HepG2 (cell line): ENCODE measurements around the gene METRN. TPM values are rescaled to one million over a fixed set of nuclear protein-coding genes. Genes with fewer than 3 reads are reported as not detected.

ENCODE experiments used
- ATF3 ChIP-seq: sonication (generic); formaldehyde crosslinking; IDR thresholded peaks from 2 replicates; pipeline ENCODE4 v1.4.0; 2020; ENCODE audit warnings: missing genetic modification reagents
- BORCS8-MEF2B ChIP-seq: sonication (generic); formaldehyde crosslinking; IDR thresholded peaks from 2 replicates; pipeline ENCODE4 v1.8.0; 2022; ENCODE audit warnings: mild to moderate bottlenecking, missing genetic modification reagents
- ELK4 ChIP-seq: sonication (generic); formaldehyde crosslinking; IDR thresholded peaks from 2 replicates; pipeline ENCODE4 v1.9.0; 2021; ENCODE audit warnings: missing genetic modification reagents, borderline replicate concordance
- IRF9 ChIP-seq: sonication (generic); formaldehyde crosslinking; IDR thresholded peaks from 2 replicates; pipeline ENCODE4 v1.8.0; 2022; ENCODE audit warnings: missing genetic modification reagents, mild to moderate bottlenecking, borderline replicate concordance
- KDM2A ChIP-seq: sonication (generic); formaldehyde crosslinking; IDR thresholded peaks from 2 replicates; pipeline ENCODE4 v1.4.0; 2020; ENCODE audit warnings: low read depth, missing genetic modification reagents, borderline replicate concordance
- MAF1 ChIP-seq: sonication (generic); formaldehyde crosslinking; IDR thresholded peaks from 2 replicates; pipeline ENCODE4 v1.5.0; 2020; ENCODE audit warnings: missing genetic modification reagents, borderline replicate concordance
- STAG1 ChIP-seq: sonication (generic); formaldehyde crosslinking; IDR thresholded peaks from 2 replicates; pipeline ENCODE4 v1.4.0; 2020; ENCODE audit warnings: missing genetic modification reagents
- ZNF138 ChIP-seq: sonication (generic); formaldehyde crosslinking; IDR thresholded peaks from 2 replicates; pipeline ENCODE4 v1.5.0; 2020; ENCODE audit warnings: mild to moderate bottlenecking, low read depth, missing genetic modification reagents
- ZNF431 ChIP-seq: sonication (generic); formaldehyde crosslinking; IDR thresholded peaks from 2 replicates; pipeline ENCODE4 v1.9.0; 2022; ENCODE audit warnings: missing genetic modification reagents, low read depth, mild to moderate bottlenecking, borderline replicate concordance
- ZNF460 ChIP-seq: sonication (generic); formaldehyde crosslinking; IDR thresholded peaks from 2 replicates; pipeline ENCODE4 v1.5.1; 2020; ENCODE audit warnings: missing genetic modification reagents, mild to moderate bottlenecking, borderline replicate concordance
- ZNF773 ChIP-seq: sonication (generic); formaldehyde crosslinking; IDR thresholded peaks from 2 replicates; pipeline ENCODE4 v1.4.0; 2020; ENCODE audit warnings: missing genetic modification reagents, borderline replicate concordance
- ZNF800 ChIP-seq: sonication (generic); formaldehyde crosslinking; IDR thresholded peaks from 2 replicates; pipeline ENCODE4 v1.4.0; 2020; ENCODE audit warnings: missing genetic modification reagents
- polyA plus RNA-seq, 8 experiments: library from polyadenylated mRNA; depleted of rRNA in 3 of 8; stranded (reverse) in 7 of 8; unstranded in 1 of 8; fragments of >200 nt; fragmentation: Illumina TruSeq in 4 of 8; extraction: Trizol in 4 of 8; gene quantifications; 2 replicates each; pipeline versions ENCODE4 v1.2.1 to v1.2.3, GENCODE V29; 2011 to 2016; ENCODE audit warnings: low read depth in 4 of 8, missing spikeins in 1 of 8, mixed read lengths in 1 of 8; ENCODE audit not compliant: insufficient read depth in 1 of 8
- total RNA-seq, 5 experiments: library from RNA; depleted of rRNA; stranded (reverse); fragments of >200 nt; fragmentation: Illumina TruSeq; extraction: Trizol; gene quantifications; 2 replicates each; pipeline ENCODE4 v1.2.3, GENCODE V29; 2016; ENCODE audit warnings: low read depth in 1 of 5
- TF ChIP-seq, protein P1 (sequence below): IDR thresholded peaks from 2 replicates; pipeline ENCODE4 v1.6.1; 2018; ENCODE audit warnings: missing genetic modification reagents
- TF ChIP-seq, protein P2 (sequence below), 2 experiments: sonication (generic) in 1 of 2; formaldehyde crosslinking in 1 of 2; IDR thresholded peaks; 2 replicates each; pipeline versions ENCODE4 v1.6.1 to v1.9.0; 2014 to 2022; ENCODE audit warnings: antibody characterized with exemption in 1 of 2, borderline replicate concordance in 1 of 2, inconsistent platforms in 1 of 2, low read depth in 1 of 2, missing genetic modification reagents in 1 of 2

METRN gene
- total and polyA plus RNA-seq, 2 of the 13 experiments (the other 11 are each of a cell fraction or from before 2014, with no cell fraction given), result 25.5 to 46.1 TPM

GRCh38 chr16:667780-668518 is 47.0 kb upstream of the METRN start, which contains the start of gene RHOT2 (continued):
- TF ChIP-seq ZNF800 (CRISPR knock-in tag) (0 out of 2 replicates have a peak, but pooled peaks have one; percentile 28), ELK4 (CRISPR knock-in tag) (no peak; the same call in 1 of the 2 replicates), IRF9 (CRISPR knock-in tag) (peak; percentile 67; the same call in 1 of the 2 replicates), STAG1 (CRISPR knock-in tag) (peak; percentile 67), ZNF138 (no peak), ZNF431 (peak; percentile 60; the same call in 1 of the 2 replicates), KDM2A (CRISPR knock-in tag) (peak; percentile 78; the same call in 1 of the 2 replicates), MAF1 (peak; percentile 10; the same call in 1 of the 2 replicates), BORCS8-MEF2B (peak; percentile 63), ATF3 (peak; percentile 9; the same call in 1 of the 2 replicates), ZNF773 (CRISPR knock-in tag) (peak; percentile 56; the same call in 1 of the 2 replicates), ZNF460 (CRISPR knock-in tag) (no peak)
- TF ChIP-seq, protein P1, sequence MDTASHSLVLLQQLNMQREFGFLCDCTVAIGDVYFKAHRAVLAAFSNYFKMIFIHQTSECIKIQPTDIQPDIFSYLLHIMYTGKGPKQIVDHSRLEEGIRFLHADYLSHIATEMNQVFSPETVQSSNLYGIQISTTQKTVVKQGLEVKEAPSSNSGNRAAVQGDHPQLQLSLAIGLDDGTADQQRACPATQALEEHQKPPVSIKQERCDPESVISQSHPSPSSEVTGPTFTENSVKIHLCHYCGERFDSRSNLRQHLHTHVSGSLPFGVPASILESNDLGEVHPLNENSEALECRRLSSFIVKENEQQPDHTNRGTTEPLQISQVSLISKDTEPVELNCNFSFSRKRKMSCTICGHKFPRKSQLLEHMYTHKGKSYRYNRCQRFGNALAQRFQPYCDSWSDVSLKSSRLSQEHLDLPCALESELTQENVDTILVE (CRISPR knock-in tag), result peak; percentile 87; the same call in 1 of the 2 replicates
- TF ChIP-seq, protein P2, sequence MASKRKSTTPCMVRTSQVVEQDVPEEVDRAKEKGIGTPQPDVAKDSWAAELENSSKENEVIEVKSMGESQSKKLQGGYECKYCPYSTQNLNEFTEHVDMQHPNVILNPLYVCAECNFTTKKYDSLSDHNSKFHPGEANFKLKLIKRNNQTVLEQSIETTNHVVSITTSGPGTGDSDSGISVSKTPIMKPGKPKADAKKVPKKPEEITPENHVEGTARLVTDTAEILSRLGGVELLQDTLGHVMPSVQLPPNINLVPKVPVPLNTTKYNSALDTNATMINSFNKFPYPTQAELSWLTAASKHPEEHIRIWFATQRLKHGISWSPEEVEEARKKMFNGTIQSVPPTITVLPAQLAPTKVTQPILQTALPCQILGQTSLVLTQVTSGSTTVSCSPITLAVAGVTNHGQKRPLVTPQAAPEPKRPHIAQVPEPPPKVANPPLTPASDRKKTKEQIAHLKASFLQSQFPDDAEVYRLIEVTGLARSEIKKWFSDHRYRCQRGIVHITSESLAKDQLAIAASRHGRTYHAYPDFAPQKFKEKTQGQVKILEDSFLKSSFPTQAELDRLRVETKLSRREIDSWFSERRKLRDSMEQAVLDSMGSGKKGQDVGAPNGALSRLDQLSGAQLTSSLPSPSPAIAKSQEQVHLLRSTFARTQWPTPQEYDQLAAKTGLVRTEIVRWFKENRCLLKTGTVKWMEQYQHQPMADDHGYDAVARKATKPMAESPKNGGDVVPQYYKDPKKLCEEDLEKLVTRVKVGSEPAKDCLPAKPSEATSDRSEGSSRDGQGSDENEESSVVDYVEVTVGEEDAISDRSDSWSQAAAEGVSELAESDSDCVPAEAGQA (IDR thresholded peaks at IDR 0.05; ENCODE audit: low read depth), result peak; percentile 73
- TF ChIP-seq, protein P2 (CRISPR knock-in tag; IDR thresholded peaks at IDR 0.05; ENCODE audit: borderline replicate concordance), result no peak; the same call in 1 of the 2 replicates
